GM12864 (cell line): ENCODE data around the gene ELMO1.

Source experiments
- DNase-seq: peaks from one replicate; pipeline ENCODE4 v3.0.0-alpha.2; 2011; ENCODE audit warnings: low read depth
- H3K4me3 ChIP-seq: 2 replicates; pipeline ENCODE4 v1.5.1; 2011; ENCODE audit warnings: mild to moderate bottlenecking, low read depth, low read length, control low read depth
- TF ChIP-seq, protein P1 (sequence below): IDR thresholded peaks from 2 replicates; pipeline ENCODE4 v1.5.1; 2011; ENCODE audit warnings: low read depth, mild to moderate bottlenecking, moderate library complexity, low read length, control low read depth, inconsistent platforms; ENCODE audit errors: missing control alignments

The ELMO1 gene

DNA sequence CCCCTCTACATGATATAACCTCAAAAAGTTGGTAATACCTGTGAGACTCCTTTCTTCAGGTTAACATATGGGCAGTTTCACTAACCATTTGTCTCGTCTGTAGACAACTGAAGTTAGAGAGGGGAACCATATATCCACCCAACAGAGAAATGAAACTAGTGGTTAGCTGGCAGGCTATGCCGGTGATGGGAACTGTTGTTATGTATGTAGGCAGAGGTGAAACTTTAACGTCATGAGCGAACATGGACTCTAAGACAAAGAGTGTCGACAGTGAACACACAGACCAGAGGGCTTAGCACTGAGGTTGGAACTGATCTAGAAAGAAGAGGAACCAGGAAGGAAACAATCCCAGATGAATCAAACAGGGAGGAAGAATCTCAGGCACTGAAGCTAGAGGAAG, 112.4 kb downstream of the ELMO1 start:
- peak overlapping the region; percentile 30 for H3K4me3 ChIP-seq
- peak; percentile 93 for DNase-seq
- TF ChIP-seq, protein P1, sequence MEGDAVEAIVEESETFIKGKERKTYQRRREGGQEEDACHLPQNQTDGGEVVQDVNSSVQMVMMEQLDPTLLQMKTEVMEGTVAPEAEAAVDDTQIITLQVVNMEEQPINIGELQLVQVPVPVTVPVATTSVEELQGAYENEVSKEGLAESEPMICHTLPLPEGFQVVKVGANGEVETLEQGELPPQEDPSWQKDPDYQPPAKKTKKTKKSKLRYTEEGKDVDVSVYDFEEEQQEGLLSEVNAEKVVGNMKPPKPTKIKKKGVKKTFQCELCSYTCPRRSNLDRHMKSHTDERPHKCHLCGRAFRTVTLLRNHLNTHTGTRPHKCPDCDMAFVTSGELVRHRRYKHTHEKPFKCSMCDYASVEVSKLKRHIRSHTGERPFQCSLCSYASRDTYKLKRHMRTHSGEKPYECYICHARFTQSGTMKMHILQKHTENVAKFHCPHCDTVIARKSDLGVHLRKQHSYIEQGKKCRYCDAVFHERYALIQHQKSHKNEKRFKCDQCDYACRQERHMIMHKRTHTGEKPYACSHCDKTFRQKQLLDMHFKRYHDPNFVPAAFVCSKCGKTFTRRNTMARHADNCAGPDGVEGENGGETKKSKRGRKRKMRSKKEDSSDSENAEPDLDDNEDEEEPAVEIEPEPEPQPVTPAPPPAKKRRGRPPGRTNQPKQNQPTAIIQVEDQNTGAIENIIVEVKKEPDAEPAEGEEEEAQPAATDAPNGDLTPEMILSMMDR, result no peak

DNA sequence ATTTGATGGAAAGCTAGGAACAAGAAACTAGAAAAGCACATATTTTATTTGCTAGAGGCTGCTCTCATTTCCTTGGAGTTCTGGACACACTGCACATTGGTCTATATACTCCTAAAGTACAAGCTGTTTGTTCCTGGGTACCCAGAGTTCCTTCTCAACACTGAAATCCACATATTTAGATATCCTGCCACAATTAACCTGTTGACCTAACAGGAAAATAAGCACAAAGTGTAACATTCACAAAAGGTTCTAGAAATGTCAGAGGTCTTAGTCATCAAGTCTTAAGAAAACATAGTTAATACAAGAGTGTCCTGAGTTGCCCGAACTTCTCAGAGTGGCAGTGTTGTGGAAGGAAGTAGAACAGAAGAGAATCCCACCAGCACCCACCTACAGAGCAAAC, 115.6 kb downstream of the ELMO1 start:
- DNase-seq, result no peak
- TF ChIP-seq, protein P1, result no peak
- H3K4me3 ChIP-seq, result no peak overlapping the region

DNA sequence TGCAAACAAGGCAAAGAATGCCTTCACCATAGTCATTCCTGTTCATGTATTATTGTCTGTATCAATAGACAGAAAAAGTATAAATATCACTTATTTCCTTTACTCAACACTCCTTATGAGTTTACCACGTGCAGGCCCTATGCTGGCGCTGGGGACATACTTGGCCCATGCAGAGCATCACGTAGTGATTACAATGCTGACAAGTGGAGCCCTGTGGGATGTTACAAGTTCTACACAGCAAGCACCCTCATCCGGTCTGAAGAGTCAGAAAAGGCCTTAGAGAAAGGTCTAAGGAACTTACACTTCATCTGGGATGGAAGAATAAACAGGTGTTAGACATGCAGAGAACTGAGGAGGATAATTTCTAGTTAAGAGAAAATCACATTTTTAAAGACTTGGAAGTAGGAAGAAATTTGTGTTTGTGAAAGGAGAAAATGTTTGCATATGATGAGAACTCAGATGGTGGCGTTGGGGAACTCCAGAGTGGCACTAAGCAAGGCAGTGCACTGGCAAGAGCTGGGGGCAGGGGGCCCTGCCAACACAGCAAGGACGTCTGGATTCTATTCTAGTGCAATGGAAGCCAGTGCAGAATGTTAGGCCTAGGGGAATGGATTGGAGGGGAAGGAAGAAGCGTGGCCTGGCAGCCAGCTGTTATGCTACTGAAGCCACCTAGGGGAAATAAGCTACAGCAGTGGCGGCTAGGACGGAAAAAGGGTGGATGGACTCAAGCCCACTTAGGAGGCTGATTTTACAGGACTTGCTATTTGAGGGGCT, 116.2 kb downstream of the ELMO1 start:
- H3K4me3 ChIP-seq, result no peak overlapping the region
- no peak for DNase-seq
- TF ChIP-seq, protein P1, result no peak

DNA sequence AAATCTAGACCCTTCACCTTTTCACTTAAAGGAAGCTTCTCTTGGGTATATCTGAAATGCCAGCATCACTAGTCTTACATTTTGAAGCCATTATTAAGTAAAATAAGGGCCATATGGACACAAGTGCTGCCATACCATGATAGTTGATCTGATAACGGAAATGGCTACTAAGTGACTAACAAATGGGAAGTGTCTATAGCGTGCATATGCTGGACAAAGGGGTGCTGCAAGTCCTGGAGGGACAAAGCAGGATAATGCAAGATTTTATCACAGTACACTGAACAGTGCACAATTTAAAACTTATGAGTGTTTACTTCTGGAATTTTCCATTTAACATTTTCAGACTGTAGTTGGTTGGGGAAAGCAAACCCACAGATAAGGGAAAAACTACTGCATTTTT, 117.9 kb downstream of the ELMO1 start:
- DNase-seq, result no peak
- no peak overlapping the region for H3K4me3 ChIP-seq
- TF ChIP-seq, protein P1, result no peak

DNA sequence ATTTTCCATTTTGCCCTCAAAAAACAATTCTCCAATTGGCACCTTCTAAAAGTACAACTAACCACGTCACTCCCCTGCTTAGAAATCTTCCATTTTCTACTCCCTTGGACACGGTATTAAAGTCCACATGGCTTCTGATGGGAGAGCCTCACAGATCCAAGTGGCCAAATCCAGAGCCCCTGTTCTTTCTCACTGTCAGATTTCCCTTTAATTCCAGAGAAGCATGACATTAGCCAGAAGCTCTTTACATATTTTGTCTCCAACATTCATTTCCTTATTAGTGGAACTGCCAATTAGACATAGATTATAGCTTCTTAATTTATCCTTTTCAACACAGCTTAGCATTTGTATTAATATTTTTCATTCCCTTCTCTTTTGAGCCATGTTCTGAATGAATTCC, 118.7 kb downstream of the ELMO1 start:
- TF ChIP-seq, protein P1, result no peak
- no peak overlapping the region for H3K4me3 ChIP-seq
- DNase-seq, result no peak

DNA sequence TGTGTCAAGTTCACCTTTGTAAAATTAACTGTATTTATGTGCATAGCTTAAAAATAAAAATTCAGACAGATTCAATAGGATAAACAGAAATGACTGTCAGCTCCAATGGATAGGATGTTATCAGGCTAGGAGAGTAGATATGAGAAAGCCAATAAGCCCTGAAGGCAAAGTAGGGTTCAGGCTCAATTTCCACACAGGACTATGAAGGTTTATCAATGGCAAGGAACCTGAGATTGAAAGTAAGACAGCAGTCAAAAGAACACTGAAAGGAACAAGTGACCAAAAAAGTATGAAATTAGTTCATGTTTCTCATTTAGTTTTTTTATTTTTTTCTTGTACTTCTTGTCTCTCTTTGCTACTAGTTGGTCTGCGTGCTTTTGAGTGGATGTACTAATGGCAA, 121.4 kb downstream of the ELMO1 start:
- no peak overlapping the region for H3K4me3 ChIP-seq
- DNase-seq, result no peak

More for the DNA sequence above, 121.4 kb downstream of the ELMO1 start:
- TF ChIP-seq, protein P1, result no peak
